HS-5 (cell line): ENCODE measurements around the gene TMEM54.
"Not testable (repeated sequence)": the region's sequence is repeated elsewhere in the genome, so short reads cannot be mapped to it uniquely, and the experiment has no call there.

ENCODE experiments used
- DNase-seq: peaks from one replicate; pipeline ENCODE4 v3.0.0-alpha.2; 2012; ENCODE audit warnings: low read depth

Gene TMEM54

DNA sequence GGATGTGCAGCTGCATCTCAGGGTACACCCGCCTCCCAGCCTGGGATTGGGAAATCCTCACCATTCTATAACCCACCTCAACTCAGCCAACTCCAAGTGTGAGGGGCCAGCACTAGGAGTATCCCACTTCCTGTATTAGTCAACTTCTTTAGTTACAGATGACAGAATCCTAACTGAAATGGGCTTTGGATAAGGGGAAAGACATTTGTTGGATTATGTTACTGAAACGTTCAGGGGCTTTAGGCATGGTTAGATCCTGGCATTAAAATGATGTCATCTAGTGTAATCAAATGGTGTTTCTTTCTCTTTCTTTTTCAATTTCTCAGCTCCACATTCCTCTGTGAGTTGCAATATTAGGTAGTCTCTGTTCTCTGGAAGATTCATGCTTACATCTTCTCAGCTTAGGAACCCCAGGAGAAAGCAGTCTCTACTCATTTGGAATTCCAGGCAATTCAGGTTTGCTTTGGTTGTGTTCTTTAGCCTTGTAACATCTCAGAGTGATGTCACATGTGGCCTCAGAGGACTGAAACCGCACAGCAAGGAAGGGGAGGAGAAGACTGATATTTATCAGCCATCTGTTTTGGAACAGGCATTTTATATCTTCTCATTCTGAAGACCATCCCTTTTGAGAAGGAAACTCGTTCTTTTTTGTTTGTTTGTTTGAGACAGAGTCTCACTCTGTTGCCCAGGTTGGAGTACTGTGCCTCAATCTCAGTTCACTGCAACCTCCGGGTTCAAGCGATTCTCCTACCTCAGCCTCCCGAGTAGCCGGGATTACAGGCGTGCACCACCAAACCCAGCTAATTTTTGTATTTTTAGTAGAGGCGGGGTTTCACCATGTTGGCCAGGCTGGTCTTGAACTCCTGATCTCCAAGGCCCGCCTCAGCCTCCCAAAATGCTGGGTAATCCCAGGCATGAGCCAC, 18.9 kb upstream of the TMEM54 start:
- DNase-seq: peak; percentile 34

DNA sequence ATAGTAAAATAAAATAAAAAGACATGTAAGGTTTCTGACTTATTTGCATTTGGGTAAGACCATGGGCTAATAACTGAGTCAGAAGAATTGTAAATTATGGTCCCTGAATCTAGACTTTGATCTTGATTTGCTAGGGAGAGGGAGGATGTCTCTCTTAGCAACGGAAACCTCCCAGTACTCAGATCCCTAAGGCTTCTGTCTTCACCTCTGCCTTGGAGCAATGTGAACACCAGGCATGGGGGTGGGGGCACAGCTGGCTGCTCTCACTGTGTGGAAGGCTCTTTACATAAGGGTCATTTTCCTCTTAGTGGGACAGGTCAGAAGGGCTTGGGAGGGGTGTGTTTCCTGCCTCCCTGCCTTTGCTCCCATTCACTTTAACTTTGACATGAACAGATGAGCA, 17.0 kb upstream of the TMEM54 start:
- DNase-seq: no peak

DNA sequence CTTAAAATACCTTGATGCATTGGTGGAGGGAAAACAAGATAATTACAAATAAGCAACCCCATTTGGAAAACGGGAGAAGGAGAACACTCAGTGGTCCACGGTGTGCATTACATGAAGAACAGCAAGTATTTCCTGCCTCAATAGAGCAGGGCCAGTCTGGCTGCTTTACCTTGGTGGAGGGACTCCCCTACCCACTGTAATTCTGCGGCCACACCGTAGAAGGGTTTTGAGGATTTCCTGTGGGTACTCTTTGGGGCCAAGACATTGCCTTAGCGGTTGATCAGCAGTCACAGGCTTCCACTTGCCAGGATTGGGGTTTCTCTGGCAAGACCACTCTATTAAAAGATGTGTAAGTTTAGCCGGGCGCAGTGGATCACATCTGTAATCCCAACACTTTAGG, 16.3 kb upstream of the TMEM54 start:
- DNase-seq: no peak

DNA sequence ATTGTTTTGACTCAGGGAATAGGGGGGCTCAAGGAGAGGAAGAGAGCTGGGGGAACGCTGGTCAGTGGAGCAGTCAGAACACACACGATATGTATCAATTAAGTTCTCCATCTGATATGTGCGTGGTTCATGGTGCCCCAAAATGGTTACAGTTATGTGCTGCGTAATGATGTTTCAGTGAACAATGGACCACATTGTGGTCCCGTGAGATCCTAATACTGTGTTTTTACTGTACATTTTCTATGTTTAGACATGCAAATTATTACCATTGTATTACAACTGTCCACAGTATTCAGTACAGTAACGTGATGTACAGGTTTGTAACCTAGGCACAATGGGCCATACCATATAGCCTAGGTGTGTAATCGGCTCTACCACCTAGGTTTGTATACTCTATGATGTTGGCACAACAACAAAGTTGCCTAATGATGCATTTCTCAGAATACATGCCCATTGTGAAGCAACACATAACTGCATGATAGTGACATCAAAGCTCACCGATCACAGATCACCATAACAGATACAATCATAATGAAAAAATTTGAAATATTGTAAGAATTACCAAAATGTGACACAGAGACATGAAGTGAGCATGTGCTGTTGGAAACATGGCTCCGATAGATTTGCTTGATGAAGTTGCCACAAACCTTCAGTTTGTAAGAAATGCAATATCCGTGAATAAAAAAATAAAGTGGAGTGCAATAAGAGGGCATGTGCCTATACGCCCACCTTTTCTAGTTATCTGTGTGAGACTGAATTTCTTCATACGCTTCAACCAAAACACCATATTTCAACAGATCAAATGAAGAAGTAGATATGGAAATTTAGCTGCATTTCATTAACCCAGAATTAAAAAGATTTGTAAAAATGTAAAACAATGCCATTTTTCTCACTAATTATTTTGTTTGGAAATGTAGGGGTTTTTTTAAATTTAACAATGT, 14.8 kb upstream of the TMEM54 start:
- DNase-seq: peak; percentile 32

DNA sequence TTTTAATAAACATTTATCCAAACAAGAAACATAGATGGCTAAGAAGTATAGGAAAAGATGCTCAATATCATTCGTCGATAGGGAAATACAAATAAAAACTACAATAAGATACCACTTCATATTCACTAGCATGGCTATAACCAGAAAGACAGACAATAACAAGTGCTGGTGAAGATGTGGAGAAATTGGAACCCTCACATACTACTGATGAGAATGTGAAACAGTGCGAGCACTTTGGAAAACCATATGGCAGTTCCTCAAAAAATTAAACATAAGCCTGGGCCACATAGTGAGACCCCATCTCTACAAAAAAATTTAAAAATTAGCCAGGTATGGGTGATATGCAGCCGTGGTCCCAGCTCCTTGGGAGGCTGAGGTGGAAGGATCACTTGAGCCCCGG, 9.1 kb upstream of the TMEM54 start:
- DNase-seq: no peak

DNA sequence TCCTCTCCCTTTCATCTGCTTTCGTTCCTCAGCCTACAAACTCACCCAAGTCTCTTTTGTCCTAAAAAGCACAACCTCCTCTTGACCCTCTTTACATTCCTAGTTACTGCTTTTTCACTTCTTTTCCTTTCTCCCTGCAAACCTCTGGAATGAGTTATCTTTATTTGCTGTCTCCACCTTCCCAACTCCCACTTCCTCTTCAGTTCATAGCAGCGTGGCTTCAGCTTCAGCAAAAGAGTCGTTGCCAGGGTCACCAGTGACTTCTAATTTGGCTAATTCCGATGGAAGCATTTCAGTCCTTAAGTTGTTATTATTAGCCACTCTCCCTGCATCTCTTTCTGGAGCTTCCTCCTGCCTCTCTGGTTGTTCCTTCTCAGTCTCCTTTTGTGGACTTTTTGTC, 6.2 kb upstream of the TMEM54 start:
- no peak for DNase-seq

DNA sequence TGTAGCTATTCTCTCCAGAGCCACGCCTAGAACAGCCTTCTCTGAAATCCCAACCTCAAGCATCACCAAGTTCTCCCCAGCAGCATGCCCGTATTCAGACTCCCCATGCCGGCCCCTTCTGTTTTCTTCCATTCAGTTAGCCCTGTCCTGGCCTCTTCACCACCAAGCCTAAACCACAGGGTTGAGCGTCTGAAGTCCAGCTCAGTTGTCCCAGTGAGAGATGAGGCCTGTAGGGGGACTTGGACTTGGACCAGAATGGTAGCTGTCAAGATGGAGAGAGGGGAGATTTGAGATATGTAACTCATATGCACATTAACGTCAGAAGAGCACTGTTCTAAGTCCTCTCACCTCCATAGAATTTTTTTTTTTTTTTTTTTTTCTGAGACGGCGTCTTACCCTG, 5.5 kb upstream of the TMEM54 start:
- no peak for DNase-seq

DNA sequence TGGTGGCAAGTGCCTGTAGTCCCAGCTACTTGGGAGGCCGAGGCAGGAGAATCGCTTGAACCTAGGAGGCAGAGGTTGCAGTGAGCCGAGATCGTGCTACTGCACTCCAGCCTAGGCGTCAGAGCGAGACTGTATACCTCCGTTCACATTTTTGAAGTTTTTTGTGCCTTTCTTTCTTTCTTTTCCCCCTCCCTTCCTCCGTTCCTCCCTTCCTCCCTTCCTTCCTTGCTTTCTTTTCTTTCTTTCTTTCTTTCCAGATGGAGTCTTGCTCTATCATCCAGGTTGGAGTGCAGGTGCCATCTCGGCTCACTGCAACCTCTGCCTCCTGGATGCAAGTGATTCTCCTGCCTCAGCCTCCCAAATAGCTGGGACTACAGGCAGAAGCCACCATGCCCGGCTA, 4.4 kb upstream of the TMEM54 start:
- not testable (repeated sequence) for DNase-seq

DNA sequence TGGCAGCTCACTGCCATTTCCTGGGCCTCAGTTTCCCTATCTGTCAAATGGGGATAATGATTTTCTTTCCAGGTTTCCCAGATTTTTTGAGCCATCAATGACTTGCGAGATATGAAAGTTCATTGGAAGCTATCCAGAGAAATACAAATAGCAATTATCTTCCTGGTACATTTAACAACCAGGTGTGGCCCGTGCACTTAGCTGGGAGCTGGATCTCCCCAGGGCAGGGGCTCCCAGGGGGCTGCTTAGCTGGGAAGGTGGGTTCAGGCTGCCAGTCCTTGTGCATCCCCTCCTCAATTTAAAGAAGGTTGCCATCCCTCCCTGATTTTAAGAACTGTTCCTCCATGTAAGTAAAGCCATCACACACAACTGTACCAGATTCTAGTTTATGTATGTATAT, 3.6 kb upstream of the TMEM54 start:
- no peak for DNase-seq

DNA sequence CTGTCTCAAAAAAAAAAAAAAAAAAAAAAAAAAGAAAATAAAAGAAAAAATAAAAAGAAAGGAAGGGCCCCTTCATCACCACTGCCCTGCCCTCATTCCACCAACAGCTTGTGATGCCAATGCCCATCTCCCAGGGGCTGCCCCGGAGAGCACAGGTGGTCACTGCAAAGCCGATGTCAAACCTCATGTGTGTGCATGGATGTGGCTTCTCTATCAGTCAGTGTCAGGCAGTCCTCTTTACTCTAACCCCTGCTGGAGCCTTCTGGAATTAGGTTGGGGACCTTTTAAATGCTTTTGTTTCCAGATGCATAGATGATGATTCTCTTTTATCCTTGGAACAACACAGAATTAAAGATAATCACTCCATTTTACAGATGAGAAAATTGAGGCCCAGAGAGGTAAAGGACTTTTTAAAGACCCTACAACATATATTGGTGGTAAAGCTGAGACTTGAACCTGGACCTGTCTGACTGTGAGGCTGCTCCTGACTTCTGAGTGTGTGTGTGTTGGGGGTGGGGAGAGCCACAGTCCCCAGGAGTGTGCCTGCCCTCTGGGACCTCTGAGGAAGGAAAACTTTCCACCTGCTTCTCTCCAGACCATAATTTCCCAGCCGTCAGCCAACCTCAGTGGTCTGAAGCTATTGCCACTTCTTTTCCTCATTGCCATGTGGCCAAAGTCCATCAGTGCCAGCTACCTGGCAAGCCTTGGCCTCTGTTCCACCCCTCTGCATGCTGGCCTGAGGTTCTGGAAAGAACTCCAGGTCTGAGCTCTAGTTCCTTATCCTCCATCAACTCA, 3.0 kb upstream of the TMEM54 start:
- DNase-seq: no peak

DNA sequence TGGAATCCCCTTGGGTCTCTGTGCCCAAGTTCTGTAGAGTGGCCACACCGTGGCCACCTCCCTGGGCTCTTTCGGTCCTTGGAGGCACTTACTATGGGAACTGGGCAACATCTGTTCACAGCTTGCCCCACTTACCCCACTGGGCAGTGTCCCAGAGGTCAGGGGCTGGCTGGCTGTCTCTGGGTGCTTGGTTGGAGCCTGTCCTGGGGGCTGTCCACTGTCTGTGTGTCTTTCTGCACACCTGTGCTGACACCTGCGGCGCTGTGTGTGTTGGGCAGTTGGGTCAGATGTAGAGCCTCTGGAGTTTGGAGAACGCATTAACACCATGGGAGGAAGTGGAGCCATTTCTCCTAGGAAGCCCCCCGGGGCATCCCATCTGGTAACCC, 1.3 kb upstream of the TMEM54 start:
- DNase-seq: no peak

DNA sequence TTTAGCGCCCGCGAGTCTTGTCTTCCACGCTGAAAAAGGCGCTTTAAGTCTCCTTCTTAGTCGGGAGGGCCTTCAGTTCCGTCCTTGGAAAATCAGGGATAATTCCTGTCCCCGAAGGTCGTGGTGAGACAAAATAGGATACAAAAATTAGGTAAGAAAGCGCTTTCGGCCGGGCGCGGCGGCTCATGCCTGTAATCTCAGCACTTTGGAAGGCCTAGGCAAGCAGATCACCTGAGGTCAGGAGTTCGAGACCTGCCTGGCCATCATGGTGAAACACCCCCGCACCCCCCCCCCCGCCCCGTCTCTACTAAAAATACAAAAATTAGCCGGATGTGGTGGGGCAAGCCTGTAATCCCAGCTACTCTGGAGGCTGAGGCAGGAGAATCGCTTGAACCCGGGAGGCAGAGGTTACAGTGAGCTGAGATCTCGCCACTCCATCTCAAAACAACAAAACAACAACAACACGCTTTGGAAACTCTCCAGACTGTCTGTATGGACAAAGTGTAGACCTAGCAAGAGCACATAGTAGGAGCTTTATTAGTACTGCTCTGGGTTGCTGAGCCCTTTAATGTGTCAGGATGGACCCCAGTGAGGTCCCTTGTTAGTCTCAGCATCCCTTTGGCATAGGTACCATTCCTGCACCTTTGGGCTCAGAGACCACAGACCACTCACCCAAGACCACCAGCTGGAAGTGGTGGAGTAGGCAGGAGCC, 790 bp upstream of the TMEM54 start:
- no peak for DNase-seq

DNA sequence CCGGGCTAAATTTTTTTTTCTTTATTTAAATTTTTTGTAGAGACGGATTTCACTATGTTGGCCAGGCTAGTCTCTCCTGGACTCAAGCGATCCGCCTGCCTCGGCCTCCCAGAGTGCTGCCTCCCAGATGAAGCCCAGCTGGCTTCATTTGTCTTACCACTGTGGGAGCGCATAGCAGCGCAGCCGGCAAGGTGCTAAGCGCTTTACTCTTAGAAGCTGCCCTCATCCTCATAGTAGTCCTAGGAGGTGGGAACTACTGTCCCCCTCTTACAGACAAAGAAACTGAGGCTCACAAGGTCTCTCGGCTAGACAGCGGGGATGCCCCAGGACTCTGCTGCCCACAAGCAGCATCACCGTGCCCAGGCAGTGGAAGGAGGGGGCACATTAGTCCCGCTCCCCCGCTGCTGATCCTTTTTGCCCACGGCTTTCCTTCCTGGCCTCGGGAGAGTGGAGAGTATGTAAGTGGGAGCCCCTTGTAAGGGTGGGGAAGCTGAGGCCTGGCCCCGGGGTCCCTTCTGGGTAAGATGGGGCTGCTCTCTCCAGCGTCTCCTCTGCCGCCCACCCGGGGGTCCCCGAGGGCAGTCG, 726 bp downstream of the TMEM54 start:
- no peak for DNase-seq

DNA sequence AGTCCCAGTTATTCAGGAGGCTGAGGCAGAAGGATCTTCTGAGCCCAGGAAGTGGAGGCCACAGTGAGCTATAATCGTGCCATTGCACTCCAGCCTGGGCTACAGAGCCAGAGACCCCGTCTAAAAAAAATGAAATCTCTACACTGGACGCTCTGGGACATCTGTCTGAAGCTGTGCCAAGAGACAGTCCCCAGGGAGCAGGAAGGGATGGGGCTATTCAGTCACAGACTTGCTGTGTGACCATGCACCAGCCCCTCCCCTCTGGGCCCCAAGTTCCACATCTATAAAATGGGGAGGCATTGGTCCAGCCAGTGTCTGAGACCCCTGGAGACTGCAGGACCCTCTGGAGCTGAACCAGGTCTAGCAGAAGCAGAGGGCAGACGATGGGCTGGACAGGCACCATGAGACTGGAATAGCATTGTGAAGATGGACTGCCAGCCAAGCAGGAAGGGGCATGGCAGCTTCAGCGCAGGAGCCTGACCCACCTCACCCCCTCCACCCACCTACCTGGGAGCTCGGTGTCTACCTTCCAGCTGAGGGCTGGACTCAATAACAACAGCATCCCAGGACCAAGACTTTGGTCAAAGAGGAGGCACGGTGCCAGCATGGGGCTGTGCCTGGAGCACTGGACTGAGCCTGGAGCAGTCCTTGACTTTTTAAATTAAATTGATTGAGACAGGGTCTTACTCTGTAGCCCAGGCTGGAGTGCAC, 1.4 kb downstream of the TMEM54 start:
- DNase-seq: no peak

DNA sequence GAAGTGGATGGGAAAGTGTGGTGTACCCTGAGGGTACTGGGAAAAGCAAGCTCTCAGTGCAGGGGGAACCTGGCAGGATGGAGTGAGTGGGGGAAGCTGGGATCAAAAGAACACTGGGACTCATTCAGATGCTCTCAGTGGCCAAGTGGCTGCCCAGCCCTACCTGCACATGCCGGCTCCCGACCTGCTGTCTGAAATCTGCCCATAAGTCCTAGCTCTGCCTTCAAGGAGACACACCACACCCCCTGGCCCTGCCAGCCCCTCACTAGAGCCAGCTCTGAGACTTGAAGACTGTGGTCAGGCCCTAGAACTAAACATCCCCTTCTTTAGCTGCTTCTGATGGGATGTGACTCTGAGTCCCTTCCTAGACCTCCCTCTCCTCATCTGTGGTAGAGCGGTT, 2.2 kb downstream of the TMEM54 start:
- DNase-seq: no peak

DNA sequence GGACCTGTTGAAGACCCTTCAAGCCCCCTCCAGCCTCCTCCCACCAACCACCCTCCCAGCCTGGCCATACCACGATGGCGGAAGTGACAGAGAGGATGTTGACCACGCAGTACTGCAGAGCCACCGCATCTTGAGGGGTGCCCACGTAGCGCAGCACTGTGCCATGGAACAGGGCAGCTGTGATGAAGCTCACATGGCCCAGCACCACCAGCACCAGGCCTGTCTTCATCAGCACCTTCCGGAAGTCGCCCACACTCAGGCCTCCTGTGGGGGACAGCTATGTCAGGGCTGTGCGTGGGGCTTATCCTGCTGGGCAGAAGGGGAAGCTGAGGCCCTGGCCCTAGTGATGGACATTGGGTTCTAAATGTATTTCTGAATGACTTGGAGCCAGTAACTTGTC, 3.1 kb downstream of the TMEM54 start:
- no peak for DNase-seq

DNA sequence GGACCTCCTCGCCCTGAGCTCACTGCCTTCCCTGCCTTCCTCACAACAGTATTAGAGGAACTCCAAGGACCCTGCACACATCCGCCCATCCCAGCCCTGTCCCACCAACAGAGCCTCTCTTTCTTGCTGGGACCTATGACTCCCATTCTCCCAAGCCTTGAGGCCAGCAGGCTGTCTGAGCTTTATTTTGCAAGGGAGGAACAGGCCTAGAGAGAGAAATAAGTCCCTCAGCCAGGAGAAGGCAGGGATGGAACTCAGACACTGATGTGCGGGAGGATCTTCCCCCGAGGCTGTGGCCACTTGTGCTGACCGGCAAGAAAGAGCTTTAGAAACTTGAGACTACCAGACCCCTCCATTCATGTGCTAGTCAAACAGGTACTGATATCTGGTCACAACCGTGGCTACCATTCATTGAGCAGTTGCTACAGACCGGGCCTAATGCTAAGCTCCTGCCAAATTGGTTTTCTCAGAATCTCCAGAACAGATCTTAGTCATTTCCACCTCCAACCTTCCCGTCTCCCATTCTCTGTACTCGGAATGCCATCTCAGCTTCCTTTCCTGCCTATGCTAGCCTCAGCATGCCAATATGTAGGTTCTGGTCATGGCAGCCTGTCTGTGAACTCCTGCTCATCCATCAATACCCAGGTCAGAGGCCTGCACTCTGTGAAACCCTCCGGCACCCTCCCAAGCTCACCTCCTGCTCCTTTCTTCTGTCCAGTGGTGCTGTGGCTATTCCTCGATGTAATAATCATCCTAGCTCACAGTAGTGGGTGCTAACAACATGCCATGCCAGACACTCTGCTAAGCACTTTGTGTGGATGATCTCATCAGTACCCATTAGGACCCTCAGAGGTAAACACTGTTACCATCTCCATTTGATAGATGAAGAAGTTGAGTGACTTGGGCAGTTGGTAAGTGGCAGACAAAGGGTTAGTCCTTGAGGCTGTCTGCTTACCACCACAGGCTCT, 3.8 kb downstream of the TMEM54 start:
- DNase-seq: no peak

DNA sequence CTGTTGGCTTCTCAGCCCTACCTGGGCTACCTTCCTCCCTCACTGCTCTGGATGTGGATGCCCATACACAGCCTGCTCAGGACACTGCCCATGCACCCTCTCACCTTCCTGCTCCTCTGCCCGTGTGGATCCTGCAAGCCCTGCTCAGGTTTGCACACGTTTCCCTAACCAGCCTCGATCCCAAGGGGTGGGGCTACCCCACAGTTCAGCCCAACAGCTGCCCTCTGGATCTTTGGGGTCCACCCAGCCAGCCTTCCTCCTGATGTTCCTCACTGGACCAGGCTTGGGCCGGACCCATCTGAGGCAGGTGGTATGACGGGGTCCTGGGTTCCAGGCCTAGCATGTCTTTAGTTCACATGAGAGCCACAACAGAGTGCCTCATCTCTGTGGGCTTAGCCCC, 4.7 kb downstream of the TMEM54 start:
- no peak for DNase-seq
